ENCODE data around the gene SLIT3.

Gene SLIT3

GRCh38 chr5:169088028-169088725 lies 212.8 kb downstream of the SLIT3 start:
- H3K36me3 ChIP-seq (ENCODE audit: control insufficient read depth, insufficient read depth, low read length): no peaks in the 10 kb centered on the region
- H3K4me1 ChIP-seq: no peaks in the 10 kb centered on the region
- H3K27ac ChIP-seq: no peak overlapping the region
- H3K4me3 ChIP-seq (ENCODE audit: low read depth, low read length): no peak overlapping the region
- H3K4me2 ChIP-seq (ENCODE audit: low read length): no peak overlapping the region
- H3K27me3 ChIP-seq (ENCODE audit: control insufficient read depth, insufficient read depth, low read length): no peaks in the 10 kb centered on the region
- H3K9ac ChIP-seq: no peak overlapping the region
- no peak for TF ChIP-seq CTCF (IDR thresholded peaks at IDR 0.05)
- no peak overlapping the region for H2AFZ ChIP-seq
- peaks cover 67% of the 10 kb centered on the region for H3K79me2 ChIP-seq
- H3K9me3 ChIP-seq (ENCODE audit: control insufficient read depth, low read length): no peaks in the 10 kb centered on the region

DNA sequence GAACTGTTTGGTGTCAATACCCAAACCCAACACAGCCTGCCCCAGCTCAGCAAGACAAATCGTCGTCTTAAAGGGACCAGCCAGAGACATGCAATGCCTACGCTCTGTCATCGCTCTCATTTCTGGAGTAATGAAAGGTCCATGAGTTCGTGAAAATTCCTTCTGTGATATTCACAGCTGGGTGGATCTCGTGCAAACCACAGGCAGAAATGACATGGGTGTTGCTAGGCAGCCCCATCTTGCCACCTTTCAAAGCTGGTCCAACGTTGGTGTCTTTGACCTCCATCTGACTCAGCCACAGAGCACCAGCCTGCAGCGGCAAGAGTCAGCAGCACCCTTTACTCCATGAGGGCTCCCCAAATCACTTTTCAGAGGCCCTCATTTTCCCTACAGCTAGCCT lies 215.3 kb downstream of the SLIT3 start:
- H3K9me3 ChIP-seq (ENCODE audit: control insufficient read depth, low read length): no peaks in the 10 kb centered on the region
- H3K9ac ChIP-seq: no peak overlapping the region
- no peaks in the 10 kb centered on the region for H3K4me1 ChIP-seq
- no peaks in the 10 kb centered on the region for H3K36me3 ChIP-seq (ENCODE audit: control insufficient read depth, insufficient read depth, low read length)
- TF ChIP-seq CTCF (IDR thresholded peaks at IDR 0.05): no peak
- H2AFZ ChIP-seq: no peak overlapping the region
- H3K4me3 ChIP-seq (ENCODE audit: low read depth, low read length): no peak overlapping the region
- no peak overlapping the region for H3K4me2 ChIP-seq (ENCODE audit: low read length)
- H3K79me2 ChIP-seq: peaks cover 52% of the 10 kb centered on the region
- H3K27ac ChIP-seq: no peak overlapping the region
- no peaks in the 10 kb centered on the region for H3K27me3 ChIP-seq (ENCODE audit: control insufficient read depth, insufficient read depth, low read length)

GRCh38 chr5:169085212-169085611 lies 215.7 kb downstream of the SLIT3 start:
- Histone ChIP-seq H3K79me2 (peaks cover 48% of the 10 kb centered on the region), H3K4me2 (ENCODE audit: low read length) (no peak overlapping the region), H3K27me3 (ENCODE audit: control insufficient read depth, insufficient read depth, low read length) (no peaks in the 10 kb centered on the region), H2AFZ (no peak overlapping the region), H3K9ac (no peak overlapping the region), H3K27ac (no peak overlapping the region), H3K4me3 (ENCODE audit: low read depth, low read length) (no peak overlapping the region), H3K9me3 (ENCODE audit: control insufficient read depth, low read length) (no peaks in the 10 kb centered on the region), H3K4me1 (no peaks in the 10 kb centered on the region), H3K36me3 (ENCODE audit: control insufficient read depth, insufficient read depth, low read length) (no peaks in the 10 kb centered on the region)
- no peak for TF ChIP-seq CTCF (IDR thresholded peaks at IDR 0.05)

- Histone ChIP-seq H3K27me3 (ENCODE audit: control insufficient read depth, insufficient read depth, low read length) (no peaks in the 10 kb centered on the region), H3K9ac (no peak overlapping the region), H3K27ac (no peak overlapping the region), H3K79me2 (peaks cover 43% of the 10 kb centered on the region), H3K9me3 (ENCODE audit: control insufficient read depth, low read length) (no peaks in the 10 kb centered on the region), H3K4me1 (no peaks in the 10 kb centered on the region), H3K36me3 (ENCODE audit: control insufficient read depth, insufficient read depth, low read length) (no peaks in the 10 kb centered on the region), H3K4me2 (ENCODE audit: low read length) (no peak overlapping the region), H2AFZ (no peak overlapping the region), H3K4me3 (ENCODE audit: low read depth, low read length) (no peak overlapping the region)
- TF ChIP-seq CTCF (IDR thresholded peaks at IDR 0.05): no peak
These were observed 216.2 kb downstream of the SLIT3 start for GRCh38 chr5:169084775-169085174.

- TF ChIP-seq CTCF (IDR thresholded peaks at IDR 0.05): no peak
- Histone ChIP-seq H3K4me3 (ENCODE audit: low read depth, low read length) (no peak overlapping the region), H3K27ac (no peak overlapping the region), H2AFZ (no peak overlapping the region), H3K9ac (no peak overlapping the region), H3K79me2 (peaks cover 36% of the 10 kb centered on the region), H3K9me3 (ENCODE audit: control insufficient read depth, low read length) (no peaks in the 10 kb centered on the region), H3K36me3 (ENCODE audit: control insufficient read depth, insufficient read depth, low read length) (no peaks in the 10 kb centered on the region), H3K4me1 (no peaks in the 10 kb centered on the region), H3K27me3 (ENCODE audit: control insufficient read depth, insufficient read depth, low read length) (no peaks in the 10 kb centered on the region), H3K4me2 (ENCODE audit: low read length) (no peak overlapping the region)
These were observed 217.4 kb downstream of the SLIT3 start for GRCh38 chr5:169083394-169084018.
